Endothelial cell (in vitro differentiated cells): Measurements from ENCODE around the gene C1orf159. TPM values are rescaled to one million over a fixed set of nuclear protein-coding genes. Genes with fewer than 3 reads are reported as not detected.
A peak's percentile ranks its signal among the peaks of the same experiment; 100 is the strongest.

Experiments used
- DNase-seq: peaks from one replicate; pipeline ENCODE4 v3.0.0; 2021; ENCODE audit warnings: low spot score
- H3K27ac Mint-ChIP-seq: one replicate; pipeline ENCODE4 v1.8.0; 2021; ENCODE audit warnings: mixed read lengths, inconsistent platforms; ENCODE audit not compliant: unreplicated experiment
- H3K27me3 Mint-ChIP-seq: one replicate; pipeline ENCODE4 v1.8.0; 2021; ENCODE audit warnings: mild to moderate bottlenecking, moderate library complexity, mixed read lengths, inconsistent platforms; ENCODE audit not compliant: unreplicated experiment
- H3K36me3 Mint-ChIP-seq: one replicate; pipeline ENCODE4 v1.8.0; 2021; ENCODE audit warnings: mild to moderate bottlenecking, low read depth, mixed read lengths, inconsistent platforms; ENCODE audit not compliant: unreplicated experiment
- H3K4me1 Mint-ChIP-seq: one replicate; pipeline ENCODE4 v1.8.0; 2021; ENCODE audit warnings: mild to moderate bottlenecking, mixed read lengths, inconsistent platforms; ENCODE audit not compliant: unreplicated experiment
- H3K4me3 Mint-ChIP-seq: one replicate; pipeline ENCODE4 v1.8.0; 2021; ENCODE audit warnings: mild to moderate bottlenecking, mixed read lengths, inconsistent platforms; ENCODE audit not compliant: unreplicated experiment
- H3K9me3 Mint-ChIP-seq: one replicate; pipeline ENCODE4 v1.8.0; 2021; ENCODE audit warnings: mixed read lengths, inconsistent platforms; ENCODE audit not compliant: unreplicated experiment
- total RNA-seq: library from RNA; stranded (reverse); fragmentation: NEBNext Ultra II Directional; extraction: Animal tissue kit (Norgen Biotek cat#: 25700); gene quantifications from one replicate; pipeline ENCODE4 v1.2.1, GENCODE V29; 2021; ENCODE audit not compliant: unreplicated experiment
- TF ChIP-seq, protein P1 (sequence below): fragments of 200-600 bp; sonication (generic); IDR thresholded peaks from one replicate; pipeline ENCODE4 v1.5.0; 2021; ENCODE audit warnings: antibody characterized with exemption; ENCODE audit not compliant: unreplicated experiment

Gene C1orf159
- total RNA-seq, 1 donor from 2014 or later = 16.6 TPM

DNA sequence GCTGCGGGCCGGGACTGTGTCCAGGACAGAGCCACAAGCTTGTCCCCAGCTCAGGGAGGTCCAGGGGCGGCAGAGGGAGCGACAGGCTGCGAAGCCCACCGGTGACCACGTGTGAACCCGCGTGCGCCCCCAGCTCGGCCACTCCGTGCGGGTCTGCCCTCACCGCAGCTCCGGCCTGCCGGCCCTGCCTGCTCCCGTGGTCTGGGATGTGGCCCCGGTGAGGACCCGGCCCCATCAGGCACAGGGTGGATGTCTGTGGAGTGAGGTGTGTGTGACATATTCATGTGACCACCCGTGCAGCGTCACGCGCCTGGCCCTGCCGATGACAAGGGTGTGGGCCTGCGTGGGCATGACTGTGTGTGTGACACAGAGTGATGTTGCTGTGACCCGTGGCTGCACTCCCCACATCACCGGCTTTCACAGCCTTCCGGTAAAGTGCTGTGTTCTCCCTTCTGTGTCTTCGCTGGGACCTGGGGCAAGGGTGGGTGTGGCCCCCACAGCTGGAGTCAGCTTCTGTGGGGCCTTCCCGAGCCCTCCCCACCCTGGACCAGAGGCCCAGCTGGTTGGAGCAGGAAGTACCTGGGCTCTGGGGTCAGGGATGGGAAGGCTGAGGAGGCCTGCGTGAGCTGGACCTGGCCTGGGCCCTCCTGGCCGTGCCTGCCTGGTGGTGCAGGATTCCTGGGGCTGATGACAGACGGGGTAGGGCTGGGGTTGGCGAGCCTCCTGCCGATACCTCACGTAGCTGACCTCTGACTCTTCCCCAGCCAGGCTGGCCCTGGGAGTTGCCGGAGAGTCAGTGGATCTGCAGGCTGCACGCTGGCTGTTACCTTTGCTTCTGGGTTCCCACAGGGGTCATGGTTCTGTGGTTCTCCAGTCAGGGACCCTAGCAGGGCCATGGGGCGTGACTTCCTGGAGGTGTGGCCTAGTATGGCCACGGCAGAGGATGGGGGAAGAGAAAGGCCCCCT lies 45.9 kb downstream of the C1orf159 start:
- no peaks in the 10 kb centered on the region for H3K36me3 Mint-ChIP-seq
- H3K9me3 Mint-ChIP-seq = no peaks in the 10 kb centered on the region
- peaks cover 11% of the 10 kb centered on the region for H3K27me3 Mint-ChIP-seq
- no peaks in the 10 kb centered on the region for H3K4me1 Mint-ChIP-seq
- DNase-seq = no peak
- no peak overlapping the region for H3K27ac Mint-ChIP-seq
- H3K4me3 Mint-ChIP-seq = no peak overlapping the region
- TF ChIP-seq, protein P1, sequence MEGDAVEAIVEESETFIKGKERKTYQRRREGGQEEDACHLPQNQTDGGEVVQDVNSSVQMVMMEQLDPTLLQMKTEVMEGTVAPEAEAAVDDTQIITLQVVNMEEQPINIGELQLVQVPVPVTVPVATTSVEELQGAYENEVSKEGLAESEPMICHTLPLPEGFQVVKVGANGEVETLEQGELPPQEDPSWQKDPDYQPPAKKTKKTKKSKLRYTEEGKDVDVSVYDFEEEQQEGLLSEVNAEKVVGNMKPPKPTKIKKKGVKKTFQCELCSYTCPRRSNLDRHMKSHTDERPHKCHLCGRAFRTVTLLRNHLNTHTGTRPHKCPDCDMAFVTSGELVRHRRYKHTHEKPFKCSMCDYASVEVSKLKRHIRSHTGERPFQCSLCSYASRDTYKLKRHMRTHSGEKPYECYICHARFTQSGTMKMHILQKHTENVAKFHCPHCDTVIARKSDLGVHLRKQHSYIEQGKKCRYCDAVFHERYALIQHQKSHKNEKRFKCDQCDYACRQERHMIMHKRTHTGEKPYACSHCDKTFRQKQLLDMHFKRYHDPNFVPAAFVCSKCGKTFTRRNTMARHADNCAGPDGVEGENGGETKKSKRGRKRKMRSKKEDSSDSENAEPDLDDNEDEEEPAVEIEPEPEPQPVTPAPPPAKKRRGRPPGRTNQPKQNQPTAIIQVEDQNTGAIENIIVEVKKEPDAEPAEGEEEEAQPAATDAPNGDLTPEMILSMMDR = no peak

DNA sequence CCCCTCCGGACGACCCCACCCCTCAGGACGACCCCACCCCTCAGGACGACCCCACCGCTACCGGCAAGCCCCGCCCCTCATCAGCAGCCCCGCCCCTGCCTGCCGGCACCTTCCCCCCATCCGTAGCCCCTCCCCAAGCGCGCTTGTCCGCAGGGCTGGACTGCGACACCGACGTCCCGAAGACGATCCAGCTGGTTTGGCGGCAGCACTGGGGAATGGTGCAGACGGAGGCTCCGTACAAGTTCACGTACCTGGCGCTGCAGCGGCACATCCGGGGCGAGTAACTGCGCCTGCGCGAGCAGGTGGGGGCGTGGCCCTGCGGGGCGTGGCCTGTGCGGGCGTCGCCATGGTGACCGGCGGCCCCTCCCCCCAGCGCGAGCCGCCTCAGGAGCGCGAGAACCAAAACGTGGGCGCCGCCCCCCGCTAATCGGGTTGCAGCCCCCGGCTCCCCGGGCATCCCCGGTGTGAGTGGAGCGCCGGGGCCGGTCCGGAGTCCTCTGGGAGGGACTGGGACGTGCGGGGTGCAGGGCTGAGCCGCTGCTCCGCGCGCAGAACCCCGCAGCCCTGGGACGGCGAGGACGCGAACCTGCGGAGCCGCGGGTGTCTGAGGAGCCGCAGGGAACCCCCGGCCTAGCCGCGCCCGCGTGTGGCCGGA lies 46.7 kb downstream of the C1orf159 start:
- no peaks in the 10 kb centered on the region for H3K4me1 Mint-ChIP-seq
- no peak overlapping the region for H3K27ac Mint-ChIP-seq
- no peaks in the 10 kb centered on the region for H3K9me3 Mint-ChIP-seq
- no peaks in the 10 kb centered on the region for H3K36me3 Mint-ChIP-seq
- peaks cover 7% of the 10 kb centered on the region for H3K27me3 Mint-ChIP-seq
- TF ChIP-seq, protein P1 = no peak
- no peak overlapping the region for H3K4me3 Mint-ChIP-seq
- peak; percentile 85 for DNase-seq

DNA sequence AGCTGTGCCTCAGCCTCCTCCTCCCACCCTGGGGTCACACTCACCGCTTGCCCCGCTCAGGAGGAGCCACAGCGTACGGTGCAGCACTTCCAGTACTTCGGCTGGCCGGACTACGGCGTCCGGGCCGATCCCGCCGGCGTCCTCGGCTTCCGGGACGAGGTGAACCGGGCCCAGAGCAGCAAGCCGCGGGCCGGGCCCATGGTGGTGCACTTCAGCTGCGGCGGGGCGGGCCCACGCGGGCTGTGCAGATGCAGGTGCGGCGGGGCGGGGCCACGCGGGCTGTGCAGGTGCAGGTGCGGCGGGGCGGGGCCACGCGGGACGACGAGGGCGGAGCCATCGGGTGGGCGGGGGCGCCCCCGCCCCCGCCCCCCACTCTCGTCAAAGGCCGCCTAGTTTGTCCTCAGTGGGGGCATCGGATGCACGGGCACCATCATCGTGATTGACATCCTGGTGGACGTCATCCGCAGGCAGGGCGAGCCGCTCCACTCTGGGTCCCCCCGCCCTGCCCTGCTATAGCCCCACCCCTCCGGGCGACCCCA lies 47.3 kb downstream of the C1orf159 start:
- no peak for DNase-seq
- Mint-ChIP-seq H3K4me1 (no peaks in the 10 kb centered on the region), H3K4me3 (no peak overlapping the region), H3K9me3 (no peaks in the 10 kb centered on the region), H3K27ac (no peak overlapping the region), H3K36me3 (no peaks in the 10 kb centered on the region), H3K27me3 (peaks cover 7% of the 10 kb centered on the region)
- TF ChIP-seq, protein P1 = no peak

DNA sequence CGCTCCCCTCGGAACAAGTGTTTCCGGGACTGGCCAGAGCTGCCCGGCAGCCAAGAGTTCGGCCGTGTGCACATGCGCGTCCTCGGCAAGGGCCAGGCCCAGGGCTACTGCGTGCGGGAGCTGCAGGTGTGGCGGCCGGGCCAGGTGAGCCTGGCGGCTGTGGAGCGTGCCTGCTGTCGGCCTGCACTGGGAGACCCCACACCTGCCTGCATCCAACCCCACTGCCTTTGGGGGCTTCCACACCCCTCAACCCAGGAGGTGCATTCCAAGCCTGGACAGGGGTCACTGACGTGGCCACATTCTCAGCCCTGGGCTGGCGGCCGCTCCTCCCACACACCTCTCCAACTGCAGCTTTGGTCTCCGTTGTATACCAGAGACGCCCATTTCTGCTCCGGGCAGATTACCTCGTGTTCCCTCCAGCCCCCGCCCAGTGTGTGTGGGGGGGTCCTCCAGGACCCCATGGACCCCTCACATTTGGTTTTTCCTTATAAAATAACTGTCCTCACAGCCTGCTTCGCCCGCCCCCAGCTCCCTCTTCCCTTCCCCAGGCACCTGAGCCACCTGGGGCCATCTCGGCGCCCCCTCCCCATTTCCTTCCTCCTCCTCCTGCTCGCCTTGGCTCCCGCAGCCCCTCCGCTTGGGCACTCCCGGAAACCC lies 47.9 kb downstream of the C1orf159 start:
- Mint-ChIP-seq H3K27me3 (peaks cover 7% of the 10 kb centered on the region), H3K9me3 (no peaks in the 10 kb centered on the region), H3K4me3 (no peak overlapping the region), H3K4me1 (no peaks in the 10 kb centered on the region), H3K36me3 (no peaks in the 10 kb centered on the region), H3K27ac (no peak overlapping the region)
- DNase-seq = no peak
- TF ChIP-seq, protein P1 = no peak
